CD4-positive, alpha-beta T cell (primary cell): ENCODE results near the gene OXSR1. TPM values are rescaled to one million over a fixed set of nuclear protein-coding genes. Genes with fewer than 3 reads are reported as not detected.

Experiments
- ATAC-seq: fragments of 200-7000 bp; cut with Tn5 transposase; one replicate; pipeline ENCODE4 v1.10.0; 2022; ENCODE audit warnings: mild to moderate bottlenecking; ENCODE audit not compliant: poor library complexity
- CTCF ChIA-PET: fragments of 350-600 bp; sonication (Branson Sonifier 250); formaldehyde crosslinking; loops from one replicate; lab custom pipeline; 2021; ENCODE audit warnings: antibody characterized with exemption, inconsistent platforms; lab: Charles Lee
- POLR2A ChIA-PET: fragments of 350-600 bp; sonication (Branson Sonifier 250); formaldehyde crosslinking; loops from one replicate; lab custom pipeline; 2021; ENCODE audit warnings: antibody characterized with exemption, inconsistent platforms; lab: Charles Lee
- DNase-seq, 14 experiments: peaks; one replicate each; pipeline ENCODE4 v3.0.0-alpha.2; 2013 to 2020; ENCODE audit warnings: mixed read lengths in 2 of 14
- H3K27ac ChIP-seq, 2 donors: one replicate each; pipeline versions ENCODE4 v1.5.1 to v1.7.0; 2013; ENCODE audit warnings: low read length in 2 of 2, low read depth in 1 of 2, mild to moderate bottlenecking in 1 of 2
- H3K27me3 ChIP-seq, 2 experiments: 1 replicate in 1 of 2; 2 replicates in 1 of 2; pipeline versions ENCODE4 v1.6.1 to v1.7.0; 2013; ENCODE audit warnings: low read length in 2 of 2, control low read depth in 1 of 2, mild to moderate bottlenecking in 1 of 2, moderate library complexity in 1 of 2; ENCODE audit not compliant: insufficient read depth in 2 of 2, control insufficient read depth in 1 of 2
- H3K36me3 ChIP-seq: one replicate; pipeline ENCODE4 v1.6.1; 2013; ENCODE audit warnings: low read length, control low read depth; ENCODE audit not compliant: insufficient read depth
- H3K4me1 ChIP-seq: one replicate; pipeline ENCODE4 v1.6.1; 2013; ENCODE audit warnings: low read length, control low read depth; ENCODE audit not compliant: insufficient read depth
- H3K4me3 ChIP-seq: one replicate; pipeline ENCODE4 v1.5.1; 2013; ENCODE audit warnings: mild to moderate bottlenecking, low read length, moderate library complexity
- H3K9me3 ChIP-seq, 2 experiments: 1 replicate in 1 of 2; 2 replicates in 1 of 2; pipeline versions ENCODE4 v1.6.1 to v1.7.0; 2013; ENCODE audit warnings: low read length in 2 of 2, mild to moderate bottlenecking in 2 of 2, control low read depth in 1 of 2, moderate library complexity in 1 of 2; ENCODE audit not compliant: control insufficient read depth in 1 of 2, insufficient read depth in 1 of 2
- H3K27ac Mint-ChIP-seq: one replicate; pipeline ENCODE4 v1.8.0; 2020; ENCODE audit warnings: mixed read lengths
- H3K27me3 Mint-ChIP-seq: one replicate; pipeline ENCODE4 v1.8.0; 2021; ENCODE audit warnings: mixed read lengths
- H3K36me3 Mint-ChIP-seq: one replicate; pipeline ENCODE4 v1.8.0; 2021; ENCODE audit warnings: low read depth, mixed read lengths
- H3K4me1 Mint-ChIP-seq: one replicate; pipeline ENCODE4 v1.8.0; 2021; ENCODE audit warnings: low read depth, mixed read lengths
- H3K4me3 Mint-ChIP-seq: one replicate; pipeline ENCODE4 v1.8.0; 2020; ENCODE audit warnings: mild to moderate bottlenecking, mixed read lengths
- H3K9me3 Mint-ChIP-seq: one replicate; pipeline ENCODE4 v1.8.0; 2020; ENCODE audit warnings: mixed read lengths
- CTCF ChIP-seq: fragments of 200-600 bp; IDR thresholded peaks from one replicate; pipeline ENCODE4 v1.8.0; 2022; ENCODE audit warnings: antibody characterized with exemption, mild to moderate bottlenecking
- intact Hi-C, 2 experiments: fragments of 100-400 bp; cut with DNase I in 1 of 2; cut with micrococcal nuclease in 1 of 2; formaldehyde crosslinking; loops; one replicate each; pipeline versions ENCODE4 v1.15.1 to v1.9.0; 2023 to 2025; cut with DNase I, micrococcal nuclease
- total RNA-seq, 174 experiments: library from RNA in 2 of 174; stranded (reverse) in 2 of 174; gene quantifications; one replicate each; pipeline ENCODE4 v1.2.3 and lab custom pipeline; 2021 to 2026

OXSR1 gene
- total RNA-seq, 2 experiments from 2014 or later = 28.3 to 30.3 TPM

- intact Hi-C loops = loop anchor here in 1 of 2 experiments (10.0 kb wide), 1 partner anchor 85 kb away; the partner anchor contains the start of genes ACAA1 and MYD88
- no peaks in the 10 kb centered on the region for H3K9me3 Mint-ChIP-seq
- no peaks in the 10 kb centered on the region for H3K9me3 ChIP-seq
- no peak for ATAC-seq
- H3K36me3 Mint-ChIP-seq = peaks cover 69% of the 10 kb centered on the region
- H3K4me1 Mint-ChIP-seq = no peaks in the 10 kb centered on the region
- no peak for TF ChIP-seq CTCF
- H3K4me3 Mint-ChIP-seq = no peak overlapping the region
- ChIA-PET CTCF (no interaction called here), POLR2A (no interaction called here)
- H3K27me3 Mint-ChIP-seq = no peaks in the 10 kb centered on the region
- no peak for DNase-seq
- H3K27ac Mint-ChIP-seq = no peak overlapping the region
- no peak overlapping the region for H3K4me3 ChIP-seq
- no peak overlapping the region for H3K27ac ChIP-seq
- H3K4me1 ChIP-seq = no peaks in the 10 kb centered on the region
- H3K36me3 ChIP-seq = peaks cover 35% of the 10 kb centered on the region
- H3K27me3 ChIP-seq = no peaks in the 10 kb centered on the region
These were observed 54.4 kb downstream of the OXSR1 start for GRCh38 chr3:38219609-38220197.

- ATAC-seq = no peak
- no peak for DNase-seq
- peaks cover 46% of the 10 kb centered on the region for H3K36me3 ChIP-seq
- intact Hi-C loops = no loop called here
- peaks cover 81% of the 10 kb centered on the region for H3K36me3 Mint-ChIP-seq
- POLR2A ChIA-PET = no interaction called here
- H3K27ac Mint-ChIP-seq = no peak overlapping the region
- no peaks in the 10 kb centered on the region for H3K27me3 ChIP-seq
- no peaks in the 10 kb centered on the region for H3K9me3 Mint-ChIP-seq
- no peak overlapping the region for H3K4me3 Mint-ChIP-seq
- H3K4me3 ChIP-seq = no peak overlapping the region
- CTCF ChIA-PET = no interaction called here
- H3K4me1 Mint-ChIP-seq = no peaks in the 10 kb centered on the region
- H3K9me3 ChIP-seq = no peaks in the 10 kb centered on the region
- H3K27me3 Mint-ChIP-seq = no peaks in the 10 kb centered on the region
- no peak for TF ChIP-seq CTCF
- no peak overlapping the region for H3K27ac ChIP-seq
- no peaks in the 10 kb centered on the region for H3K4me1 ChIP-seq
These were observed 55.7 kb downstream of the OXSR1 start for GRCh38 chr3:38221005-38221404.

GRCh38 chr3:38222032-38222634 lies 56.8 kb downstream of the OXSR1 start:
- Histone ChIP-seq H3K27me3 (no peaks in the 10 kb centered on the region), H3K4me3 (no peak overlapping the region), H3K27ac (no peak overlapping the region), H3K4me1 (no peaks in the 10 kb centered on the region), H3K36me3 (peaks cover 46% of the 10 kb centered on the region), H3K9me3 (no peaks in the 10 kb centered on the region)
- intact Hi-C loops = no loop called here
- peaks cover 79% of the 10 kb centered on the region for H3K36me3 Mint-ChIP-seq
- H3K4me1 Mint-ChIP-seq = no peaks in the 10 kb centered on the region
- H3K9me3 Mint-ChIP-seq = no peaks in the 10 kb centered on the region
- H3K27ac Mint-ChIP-seq = no peak overlapping the region
- H3K27me3 Mint-ChIP-seq = no peaks in the 10 kb centered on the region
- ChIA-PET POLR2A (interaction anchor here (1.5 kb wide), 1 partner anchor 57 kb away, joined by 4 read pairs; the partner anchor contains the start of gene OXSR1), CTCF (no interaction called here)
- no peak for TF ChIP-seq CTCF
- no peak for DNase-seq
- no peak overlapping the region for H3K4me3 Mint-ChIP-seq
- ATAC-seq = no peak
